Spleen (tissue), 11 donors: Measurements from ENCODE around the gene PYCR2. TPM values are rescaled to one million over a fixed set of nuclear protein-coding genes. Genes with fewer than 3 reads are reported as not detected.

ENCODE experiments used
- DNase-seq: peaks from one replicate; pipeline ENCODE4 v3.0.0-alpha.2; 2020
- H3K27ac ChIP-seq, 8 donors: fragments of 200-600 bp; sonication (generic) in 7 of 8; 1 replicate in 4 of 8; 2 replicates in 4 of 8; pipeline versions ENCODE4 v1.5.0 to v1.8.0; 2016 to 2021; ENCODE audit warnings: inconsistent platforms in 4 of 8, mild to moderate bottlenecking in 4 of 8, moderate library complexity in 1 of 8
- H3K27me3 ChIP-seq, 7 donors: fragments of 200-600 bp; sonication (generic) in 6 of 7; replicated peaks in 1 of 7; 1 replicate in 4 of 7; 2 replicates in 3 of 7; pipeline versions ENCODE4 v1.5.0 to v1.8.0; 2016 to 2021; ENCODE audit warnings: inconsistent platforms in 3 of 7, mild to moderate bottlenecking in 1 of 7
- H3K36me3 ChIP-seq, 6 donors: fragments of 200-600 bp; sonication (generic) in 5 of 6; 1 replicate in 4 of 6; 2 replicates in 2 of 6; pipeline versions ENCODE4 v1.5.0 to v1.8.0; 2016 to 2021; ENCODE audit warnings: inconsistent platforms in 2 of 6
- H3K4me1 ChIP-seq, 6 donors: fragments of 200-600 bp; sonication (generic) in 5 of 6; 1 replicate in 3 of 6; 2 replicates in 3 of 6; pipeline versions ENCODE4 v1.5.0 to v1.8.0; 2016 to 2021; ENCODE audit warnings: inconsistent platforms in 3 of 6
- H3K4me3 ChIP-seq, 8 donors: fragments of 200-600 bp; sonication (generic) in 7 of 8; 1 replicate in 4 of 8; 2 replicates in 4 of 8; pipeline versions ENCODE4 v1.5.0 to v1.8.0; 2016 to 2021; ENCODE audit warnings: inconsistent platforms in 4 of 8, mild to moderate bottlenecking in 4 of 8, moderate library complexity in 2 of 8
- H3K9me3 ChIP-seq, 8 donors: fragments of 200-600 bp; sonication (generic) in 7 of 8; 1 replicate in 4 of 8; 2 replicates in 4 of 8; pipeline versions ENCODE4 v1.5.0 to v1.8.0; 2016 to 2021; ENCODE audit warnings: inconsistent platforms in 4 of 8
- POLR2A ChIP-seq, 3 donors: fragments of 450-650 bp; IDR thresholded peaks; one replicate each; pipeline ENCODE4 v1.5.1; 2017; ENCODE audit warnings: antibody characterized with exemption in 3 of 3, mild to moderate bottlenecking in 1 of 3
- POLR2AphosphoS5 ChIP-seq, 3 donors: sonication (generic); formaldehyde crosslinking; IDR thresholded peaks; one replicate each; pipeline ENCODE4 v1.5.1; 2017; ENCODE audit warnings: antibody characterized with exemption in 3 of 3
- WGBS, 5 donors: extraction: QIAGEN DNeasy Blood & Tissue Kit in 3 of 5; methylation state at CpG; one replicate each; pipeline versions ENCODE4 v1.1.5 to v1.1.7; 2013 to 2018; 5-methylcytosine and 5-hydroxymethylcytosine counted together
- intact Hi-C: fragments of 100-400 bp; cut with DNase I; formaldehyde crosslinking; loops from one replicate; pipeline ENCODE4 v1.15.0; 2023; ENCODE audit warnings: low total_unique reads
- polyA plus RNA-seq, 3 donors: library from polyadenylated mRNA; stranded (reverse); fragments of 200-250 nt; gene quantifications; one replicate each; pipeline ENCODE4 v1.2.1, GENCODE V29; 2013
- total RNA-seq, 7 donors: library from RNA; depleted of rRNA in 3 of 7; stranded (reverse); fragments of >200 nt in 3 of 7; fragmentation: NEBNext Ultra II Directional in 4 of 7; extraction: Animal tissue kit (Norgen Biotek cat#: 25700) in 4 of 7; gene quantifications; one replicate each; pipeline versions ENCODE4 v1.1.0 to v1.2.1, GENCODE V29; 2016 to 2021
- TF ChIP-seq, protein P1 (sequence below), 11 experiments: fragments of 200-600 bp in 7 of 11; fragments of 450-650 bp in 4 of 11; sonication (generic) in 4 of 11; IDR thresholded peaks in 8 of 11; conservative IDR thresholded peaks in 3 of 11; 1 replicate in 7 of 11; 2 replicates in 4 of 11; pipeline versions ENCODE4 v1.4.0 to v1.8.0; 2016 to 2021; ENCODE audit warnings: antibody characterized with exemption in 11 of 11, inconsistent platforms in 4 of 11, mild to moderate bottlenecking in 1 of 11
- donor health status: healthy with polysubstance abuse.
- donor health status: DM: no; HTN: no; CAD: no; lungs with moderate emphysema.
- donor health status: DM: no; HTN: no; CAD: no.
- donor health status: Bipolar disorder and iron deficiency.
- donor health status: healthy.
- donor health status: DM: no; HTN: no; CAD: no.
- donor health status: DM: yes; HTN: yes; CAD: no.

Gene PYCR2
- total and polyA plus RNA-seq, 10 donors, result 50.0 to 80.4 (median 68.2) TPM

DNA sequence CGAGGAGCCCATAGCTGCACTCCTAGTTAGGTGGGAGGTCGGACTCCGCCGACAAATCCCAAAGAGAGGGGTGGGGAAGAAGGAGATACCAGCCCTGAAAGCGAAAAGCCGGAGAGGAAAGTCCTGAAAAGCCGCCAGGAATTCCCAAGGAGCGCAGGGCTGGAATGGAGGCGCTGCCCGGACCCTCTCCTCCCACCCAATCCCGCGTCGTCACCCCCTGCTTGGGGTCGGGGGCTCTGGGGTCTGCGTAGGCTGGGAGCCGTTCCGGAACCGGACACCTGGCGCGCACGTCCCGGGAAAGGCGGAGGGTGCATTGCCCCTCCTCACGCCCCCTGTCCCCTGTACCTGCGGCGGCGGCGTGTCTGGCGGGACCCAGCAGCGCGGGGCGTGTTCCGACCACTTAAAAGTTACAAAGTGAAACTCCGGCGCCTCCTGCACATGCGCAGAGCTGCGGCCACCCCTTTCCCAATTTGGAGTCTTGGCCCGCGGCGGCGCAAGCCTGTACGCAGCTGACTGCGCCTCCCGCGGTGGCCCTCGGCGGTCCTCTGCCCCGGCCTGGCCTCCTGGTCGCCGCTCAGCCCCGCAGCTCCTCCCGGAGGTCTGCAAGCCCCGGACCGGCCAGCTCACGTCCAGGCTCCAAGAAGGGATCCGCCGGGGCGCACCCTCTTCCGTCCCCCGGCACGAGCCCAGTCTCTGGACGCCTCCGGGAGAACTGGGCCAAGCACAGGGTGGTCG is 41.9 kb downstream of the PYCR2 start, which contains the start of gene TMEM63A:
Gene TMEM63A (minus strand): TSS at position 422 of the 735 bp plus-strand sequence. CDS start 4,800 bp downstream, outside the sequence.
- TF ChIP-seq, protein P1, sequence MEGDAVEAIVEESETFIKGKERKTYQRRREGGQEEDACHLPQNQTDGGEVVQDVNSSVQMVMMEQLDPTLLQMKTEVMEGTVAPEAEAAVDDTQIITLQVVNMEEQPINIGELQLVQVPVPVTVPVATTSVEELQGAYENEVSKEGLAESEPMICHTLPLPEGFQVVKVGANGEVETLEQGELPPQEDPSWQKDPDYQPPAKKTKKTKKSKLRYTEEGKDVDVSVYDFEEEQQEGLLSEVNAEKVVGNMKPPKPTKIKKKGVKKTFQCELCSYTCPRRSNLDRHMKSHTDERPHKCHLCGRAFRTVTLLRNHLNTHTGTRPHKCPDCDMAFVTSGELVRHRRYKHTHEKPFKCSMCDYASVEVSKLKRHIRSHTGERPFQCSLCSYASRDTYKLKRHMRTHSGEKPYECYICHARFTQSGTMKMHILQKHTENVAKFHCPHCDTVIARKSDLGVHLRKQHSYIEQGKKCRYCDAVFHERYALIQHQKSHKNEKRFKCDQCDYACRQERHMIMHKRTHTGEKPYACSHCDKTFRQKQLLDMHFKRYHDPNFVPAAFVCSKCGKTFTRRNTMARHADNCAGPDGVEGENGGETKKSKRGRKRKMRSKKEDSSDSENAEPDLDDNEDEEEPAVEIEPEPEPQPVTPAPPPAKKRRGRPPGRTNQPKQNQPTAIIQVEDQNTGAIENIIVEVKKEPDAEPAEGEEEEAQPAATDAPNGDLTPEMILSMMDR (IDR thresholded peaks at IDR 0.05 in 8 of 11, conservative IDR thresholded peaks at IDR 0.05 in 3 of 11), result peak in 10 of 11 experiments; percentile 30 to 62 (median 44)
- TF ChIP-seq POLR2AphosphoS5 (IDR thresholded peaks at IDR 0.05) (peak; percentile 87 to 93 (median 92)), POLR2A (IDR thresholded peaks at IDR 0.05) (peak in 1 of 3 donors; percentile 70)
- H3K27ac ChIP-seq, result peak within 1 kb of the TSS; percentile 85 to 96 (median 90)
- peaks cover 0 to 19% (median 8%) of the 10 kb centered on the region in 6 donors for H3K36me3 ChIP-seq
- no peaks in the 10 kb centered on the region for H3K27me3 ChIP-seq
- peaks cover 27 to 81% (median 50%) of the 10 kb centered on the region in 6 donors for H3K4me1 ChIP-seq
- intact Hi-C loops, result no loop called here
- H3K4me3 ChIP-seq, result peak within 1 kb of the TSS; percentile 84 to 98 (median 92)
- WGBS, 5 donors, result 0 to 1% (median 0%) methylated on average over 35 to 64 of the region's 64 CpGs
- no peaks in the 10 kb centered on the region for H3K9me3 ChIP-seq
- DNase-seq, result peak; percentile 97

DNA sequence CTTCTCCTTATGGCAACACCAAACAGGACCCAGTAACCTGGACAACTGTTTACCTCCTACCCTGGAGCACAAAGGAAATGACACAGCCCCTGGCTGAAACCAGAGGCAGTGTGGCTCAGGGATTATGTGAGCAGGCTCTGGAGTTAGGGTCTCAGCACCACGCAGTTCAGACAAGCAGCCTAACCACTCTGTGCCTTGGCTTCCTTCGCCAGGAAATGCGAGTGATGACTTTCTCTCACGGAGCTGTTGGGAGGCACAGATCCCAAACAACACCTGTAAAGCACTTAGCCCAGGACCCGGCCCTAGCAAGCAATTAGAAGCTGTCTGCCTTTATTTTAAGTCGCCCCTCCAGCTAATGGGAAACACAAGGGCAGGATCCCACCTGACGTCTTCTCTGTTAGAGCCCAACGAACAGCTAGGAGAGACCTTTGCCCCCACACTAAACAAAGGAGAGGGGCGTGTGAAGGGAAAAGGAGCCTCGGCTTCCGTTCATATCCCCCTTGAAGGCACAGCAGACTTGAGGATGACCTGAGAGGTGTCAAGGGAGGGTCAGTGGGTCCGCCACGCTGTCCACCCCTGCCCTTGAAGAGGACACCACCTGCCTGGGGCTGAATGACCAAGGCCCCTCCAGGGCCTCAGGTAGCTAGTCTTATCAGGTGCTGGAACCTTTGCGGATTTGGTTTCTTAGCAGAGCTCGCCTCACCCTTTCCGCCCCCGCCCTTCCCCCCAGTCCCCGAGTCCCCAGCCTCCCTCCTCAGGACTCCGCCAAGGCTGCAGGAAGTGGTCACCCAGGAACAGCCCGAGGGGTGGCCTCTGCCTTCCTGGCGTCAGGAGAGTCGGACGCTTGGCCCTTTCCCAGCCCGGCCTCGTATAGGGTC is 42.7 kb downstream of the PYCR2 start:
- Histone ChIP-seq H3K4me3 (peak overlapping the region; percentile 84 to 98 (median 92)), H3K27me3 (no peaks in the 10 kb centered on the region), H3K36me3 (peaks cover 0 to 27% (median 12%) of the 10 kb centered on the region in 6 donors), H3K27ac (peak overlapping the region; percentile 85 to 96 (median 90)), H3K4me1 (peaks cover 27 to 89% (median 52%) of the 10 kb centered on the region in 6 donors), H3K9me3 (no peaks in the 10 kb centered on the region)
- DNase-seq, result peak; percentile 90
- intact Hi-C loops, result no loop called here
- WGBS, 5 donors, result 6 to 13% (median 9%) methylated on average over 18 to 25 of the region's 25 CpGs
- TF ChIP-seq, protein P1 (IDR thresholded peaks at IDR 0.05 in 8 of 11, conservative IDR thresholded peaks at IDR 0.05 in 3 of 11), result no peak

GRCh38 chr1:225880636-225881035 is 43.4 kb downstream of the PYCR2 start:
- Histone ChIP-seq H3K36me3 (peaks cover 0 to 34% (median 14%) of the 10 kb centered on the region in 6 donors), H3K9me3 (no peaks in the 10 kb centered on the region), H3K27ac (peak overlapping the region in 7 of 8 donors; percentile 85 to 96 (median 90)), H3K27me3 (no peaks in the 10 kb centered on the region), H3K4me1 (peaks cover 27 to 90% (median 54%) of the 10 kb centered on the region in 6 donors), H3K4me3 (peak overlapping the region in 7 of 8 donors; percentile 84 to 98 (median 93))
- 55 to 64% (median 58%) methylated on average over 5 of the region's 5 CpGs for WGBS, 5 donors
- intact Hi-C loops, result no loop called here
- peak; percentile 60 for DNase-seq
- TF ChIP-seq, protein P1 (IDR thresholded peaks at IDR 0.05 in 8 of 11, conservative IDR thresholded peaks at IDR 0.05 in 3 of 11), result no peak
- TF ChIP-seq POLR2AphosphoS5 (IDR thresholded peaks at IDR 0.05) (no peak), POLR2A (IDR thresholded peaks at IDR 0.05) (no peak)
